PC-9 (cell line): ENCODE results near the gene TMEM117.

Experiments
- EZH2 ChIP-seq: fragments of 200-600 bp; sonication (generic); IDR thresholded peaks from 2 replicates; pipeline ENCODE4 v1.8.0; 2017; ENCODE audit warnings: antibody characterized with exemption, low read depth
- TF ChIP-seq, protein P1 (sequence below): fragments of 200-600 bp; sonication (generic); conservative IDR thresholded peaks from 2 replicates; pipeline ENCODE4 v1.6.1; 2017; ENCODE audit warnings: mixed run types, antibody characterized with exemption, mild to moderate bottlenecking, moderate library complexity

DNA sequence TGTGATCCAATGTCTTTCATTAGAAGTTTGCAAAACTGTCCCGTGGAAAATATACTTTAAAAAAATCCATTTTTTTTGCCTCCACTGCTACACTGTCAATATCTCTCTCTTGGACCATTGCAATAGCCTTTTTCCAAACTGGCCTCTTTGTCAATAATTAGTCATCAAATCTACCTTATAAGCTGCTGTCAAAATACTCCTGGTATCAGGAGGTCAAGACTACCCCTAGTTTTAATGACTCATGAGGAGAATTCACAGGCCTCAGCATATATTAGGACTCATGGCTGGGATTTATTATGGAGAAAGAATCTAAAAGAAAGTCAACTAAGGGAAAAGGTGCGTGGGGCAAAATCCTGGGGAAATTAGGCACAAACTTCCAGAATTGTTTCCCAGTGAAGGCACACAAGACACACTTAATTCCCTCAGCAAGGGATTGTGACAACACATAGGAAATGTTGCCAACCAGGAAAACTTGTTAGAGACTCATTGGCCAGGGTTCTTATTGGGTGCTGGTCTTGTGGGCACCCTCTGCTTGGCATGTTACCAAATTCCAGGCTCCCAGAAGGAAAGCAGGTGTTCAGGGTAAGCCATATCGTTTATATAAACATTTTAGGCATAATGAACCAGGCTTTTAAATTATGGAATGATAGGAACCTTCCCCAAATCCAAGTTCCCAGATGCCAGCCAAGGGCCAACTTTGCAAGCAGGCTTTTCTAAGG is 56.1 kb downstream of the TMEM117 start:
- TF ChIP-seq, protein P1, sequence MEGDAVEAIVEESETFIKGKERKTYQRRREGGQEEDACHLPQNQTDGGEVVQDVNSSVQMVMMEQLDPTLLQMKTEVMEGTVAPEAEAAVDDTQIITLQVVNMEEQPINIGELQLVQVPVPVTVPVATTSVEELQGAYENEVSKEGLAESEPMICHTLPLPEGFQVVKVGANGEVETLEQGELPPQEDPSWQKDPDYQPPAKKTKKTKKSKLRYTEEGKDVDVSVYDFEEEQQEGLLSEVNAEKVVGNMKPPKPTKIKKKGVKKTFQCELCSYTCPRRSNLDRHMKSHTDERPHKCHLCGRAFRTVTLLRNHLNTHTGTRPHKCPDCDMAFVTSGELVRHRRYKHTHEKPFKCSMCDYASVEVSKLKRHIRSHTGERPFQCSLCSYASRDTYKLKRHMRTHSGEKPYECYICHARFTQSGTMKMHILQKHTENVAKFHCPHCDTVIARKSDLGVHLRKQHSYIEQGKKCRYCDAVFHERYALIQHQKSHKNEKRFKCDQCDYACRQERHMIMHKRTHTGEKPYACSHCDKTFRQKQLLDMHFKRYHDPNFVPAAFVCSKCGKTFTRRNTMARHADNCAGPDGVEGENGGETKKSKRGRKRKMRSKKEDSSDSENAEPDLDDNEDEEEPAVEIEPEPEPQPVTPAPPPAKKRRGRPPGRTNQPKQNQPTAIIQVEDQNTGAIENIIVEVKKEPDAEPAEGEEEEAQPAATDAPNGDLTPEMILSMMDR: no peak
- TF ChIP-seq EZH2: no peak
